NCI-H82 treated with DMSO at 0.1 percent for 48 hours (cell line): ENCODE measurements around the gene RAB28.
A peak's percentile ranks its signal among the peaks of the same experiment; 100 is the strongest.

Experiments
- DNase-seq: peaks from one replicate; lab custom pipeline; 2025; ENCODE audit not compliant: unreplicated experiment; lab: John Stamatoyannopoulos, UW

Gene RAB28

DNA sequence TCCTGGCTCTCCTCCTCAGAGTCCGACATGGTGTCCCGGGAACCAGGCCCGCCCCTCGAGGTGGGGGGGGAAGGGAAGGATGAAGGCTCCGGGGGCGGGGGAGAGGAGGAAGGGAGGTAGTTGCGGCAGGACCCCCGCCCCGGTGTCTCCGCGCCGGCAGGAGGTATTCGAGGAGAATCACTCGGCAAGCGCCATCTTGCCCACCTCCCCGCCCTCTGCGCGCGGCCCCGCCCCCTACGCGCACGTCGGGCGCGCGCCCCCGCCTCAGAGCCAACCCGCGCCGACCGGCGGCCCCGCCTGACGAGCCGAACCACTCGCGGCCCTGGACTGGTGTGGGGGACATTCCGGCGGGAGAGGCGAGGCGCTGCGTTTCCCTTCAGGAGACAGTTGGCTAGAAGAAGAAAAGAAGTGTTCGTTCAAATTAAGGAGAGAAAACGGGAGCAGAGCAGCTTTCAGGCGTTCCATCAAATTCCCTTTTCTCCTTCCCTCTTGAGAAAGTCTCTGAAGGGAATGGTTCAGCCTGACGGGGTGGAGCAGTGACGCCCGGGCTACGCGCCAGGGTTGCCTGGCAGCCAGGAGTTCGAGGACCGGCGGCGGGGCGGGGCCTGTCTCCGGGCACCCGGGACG, at the start of gene RAB28:
RAB28 (minus strand) TSS at position 219 of the 627 bp plus-strand sequence.
- DNase-seq: peak; percentile 72

DNA sequence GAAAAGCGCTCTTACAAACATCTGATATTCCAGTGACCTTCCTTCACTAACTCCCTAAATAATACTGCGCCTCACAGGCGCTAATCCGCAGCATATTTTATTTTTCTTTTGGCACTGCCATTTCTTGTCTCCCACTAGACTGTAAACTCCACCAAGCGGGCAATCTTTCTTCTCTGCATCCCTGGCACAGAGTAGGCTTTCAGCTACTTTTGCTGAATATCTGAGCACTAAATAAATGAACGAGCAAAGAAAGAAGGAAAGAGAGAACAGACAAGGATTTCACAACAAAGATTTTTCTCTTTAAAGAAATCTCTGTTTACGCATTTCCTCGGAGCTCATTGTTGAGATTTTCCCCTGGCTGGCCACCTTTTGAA, 47.5 kb upstream of the RAB28 start:
- no peak for DNase-seq

DNA sequence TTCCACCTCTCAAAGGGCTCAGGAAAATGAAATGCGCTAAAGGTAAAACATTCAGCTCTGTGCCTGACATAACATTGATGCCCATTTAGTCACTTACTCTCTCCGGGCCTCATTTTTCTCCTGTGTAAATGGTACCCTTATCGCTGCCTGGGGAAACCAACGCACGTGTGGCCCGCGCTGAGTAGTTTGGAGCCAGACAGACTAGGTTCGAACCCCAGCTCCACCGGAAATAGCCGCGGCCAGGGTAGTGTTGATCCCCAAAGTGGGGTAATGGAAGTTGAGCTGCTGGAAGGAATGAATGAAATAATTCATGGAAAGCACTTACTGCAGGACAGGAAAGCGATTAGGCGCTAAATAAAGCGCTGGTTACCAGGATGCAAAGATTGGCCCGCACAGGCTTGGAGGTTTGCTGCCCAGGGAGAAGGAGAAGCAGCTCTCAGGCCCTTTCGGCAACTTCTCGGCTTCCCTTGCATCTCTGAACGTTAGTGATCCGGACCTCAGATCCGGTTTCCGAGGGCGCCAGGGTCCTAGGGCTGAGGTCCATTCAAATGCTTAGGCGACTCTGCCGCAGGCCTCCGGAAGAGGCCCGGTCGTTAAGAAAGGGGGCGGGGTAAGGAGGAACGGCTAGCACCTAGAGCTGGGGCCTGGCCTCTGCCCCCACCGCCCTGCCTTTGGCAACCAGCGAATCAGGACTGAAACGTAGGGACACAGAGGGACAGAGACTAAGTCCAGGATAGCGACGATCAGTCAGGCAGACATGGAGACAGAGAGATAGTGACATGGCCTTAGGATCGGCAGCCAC, 46.9 kb upstream of the RAB28 start:
- no peak for DNase-seq

DNA sequence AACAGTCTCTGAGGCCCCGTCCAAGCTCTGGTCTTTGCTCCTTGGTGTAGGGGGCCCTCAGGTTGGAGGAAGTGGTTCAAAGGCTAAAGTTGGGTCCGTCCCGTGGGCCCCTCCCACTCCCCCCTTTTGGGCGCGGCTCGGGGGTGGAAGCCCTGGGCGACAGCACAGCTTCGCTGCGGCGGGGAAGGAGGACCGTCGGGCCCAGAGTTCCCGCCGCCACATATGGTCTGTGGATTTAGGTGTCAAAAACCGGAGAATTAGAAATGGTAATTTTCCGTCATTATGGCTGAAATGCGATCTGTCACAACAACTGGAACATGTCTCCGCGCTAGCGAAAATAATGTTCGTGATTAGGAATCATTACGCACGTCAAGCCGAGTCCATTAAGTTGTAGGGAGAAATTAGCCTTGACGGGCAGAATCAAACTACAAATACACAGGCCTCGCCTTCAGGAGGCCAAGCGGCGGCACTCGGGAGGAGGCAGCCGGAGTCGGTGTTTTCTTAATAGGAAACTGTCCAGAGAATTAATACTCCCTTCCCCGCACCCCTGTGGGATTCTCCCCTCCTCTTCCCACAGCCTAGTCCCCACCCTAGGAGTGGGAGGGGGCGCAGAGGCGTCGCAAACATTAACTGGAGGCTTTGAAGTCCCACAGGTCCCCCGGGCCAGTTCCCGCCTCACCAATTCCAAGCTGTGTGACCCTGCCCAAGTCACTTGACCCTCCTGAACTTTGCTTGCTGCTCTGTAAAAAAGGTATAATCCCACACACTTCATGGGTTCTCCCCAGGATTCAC, 45.2 kb upstream of the RAB28 start:
- DNase-seq: no peak

DNA sequence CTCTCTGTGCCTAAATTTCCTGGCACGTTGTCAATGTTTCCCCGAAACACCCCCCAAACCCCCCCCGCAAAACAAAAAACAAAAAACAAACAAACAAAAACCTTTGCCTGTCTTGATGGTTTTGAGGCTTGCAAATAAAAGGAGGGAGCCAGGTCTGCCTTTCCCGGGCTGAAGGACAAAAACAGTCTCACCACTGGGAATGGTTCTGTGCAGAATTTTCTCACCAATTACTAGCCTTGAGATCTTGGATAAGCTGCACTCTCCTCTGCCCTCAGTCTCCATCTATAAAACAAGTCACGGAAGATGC, 44.6 kb upstream of the RAB28 start:
- DNase-seq: no peak

DNA sequence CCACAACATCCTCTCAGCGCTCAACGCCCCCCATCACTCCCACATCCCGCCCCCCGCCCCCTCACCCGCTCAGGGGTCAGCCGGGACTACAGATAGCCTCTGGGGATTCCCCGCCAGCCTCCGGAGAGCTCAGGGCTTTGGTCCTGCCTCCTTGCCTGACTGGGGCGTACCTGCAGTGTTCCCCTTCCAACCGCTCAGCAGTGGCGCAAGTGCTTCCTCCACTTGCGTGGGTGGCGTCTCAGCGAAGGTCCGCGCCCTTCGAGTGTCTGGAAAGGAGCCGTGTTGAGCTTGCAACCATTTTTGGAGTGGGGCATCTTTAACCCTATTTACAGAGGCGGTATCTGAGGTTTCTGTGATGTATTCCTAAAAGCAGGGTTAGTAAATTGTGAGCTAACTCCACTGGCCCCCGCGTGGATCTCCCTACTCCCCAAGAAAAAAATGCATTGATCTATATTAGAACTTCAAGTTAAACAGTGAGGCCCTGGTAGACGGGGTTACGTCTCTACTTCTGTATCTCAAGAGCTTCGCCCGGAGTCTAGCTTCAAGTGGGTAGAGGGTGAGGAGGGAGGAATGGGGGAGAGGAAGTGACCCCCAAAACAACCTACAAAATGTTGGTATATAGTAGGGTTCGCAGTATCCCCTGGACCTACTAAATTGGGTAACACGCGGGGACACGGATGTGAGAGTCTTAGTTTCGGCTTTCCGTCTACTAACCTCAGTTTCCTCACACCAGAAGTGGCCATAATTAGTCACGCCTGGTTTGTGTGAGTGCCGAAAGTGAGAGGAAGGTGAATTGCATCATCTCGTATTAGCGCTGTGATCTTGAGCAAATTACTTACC, 44.1 kb upstream of the RAB28 start:
- DNase-seq: no peak

DNA sequence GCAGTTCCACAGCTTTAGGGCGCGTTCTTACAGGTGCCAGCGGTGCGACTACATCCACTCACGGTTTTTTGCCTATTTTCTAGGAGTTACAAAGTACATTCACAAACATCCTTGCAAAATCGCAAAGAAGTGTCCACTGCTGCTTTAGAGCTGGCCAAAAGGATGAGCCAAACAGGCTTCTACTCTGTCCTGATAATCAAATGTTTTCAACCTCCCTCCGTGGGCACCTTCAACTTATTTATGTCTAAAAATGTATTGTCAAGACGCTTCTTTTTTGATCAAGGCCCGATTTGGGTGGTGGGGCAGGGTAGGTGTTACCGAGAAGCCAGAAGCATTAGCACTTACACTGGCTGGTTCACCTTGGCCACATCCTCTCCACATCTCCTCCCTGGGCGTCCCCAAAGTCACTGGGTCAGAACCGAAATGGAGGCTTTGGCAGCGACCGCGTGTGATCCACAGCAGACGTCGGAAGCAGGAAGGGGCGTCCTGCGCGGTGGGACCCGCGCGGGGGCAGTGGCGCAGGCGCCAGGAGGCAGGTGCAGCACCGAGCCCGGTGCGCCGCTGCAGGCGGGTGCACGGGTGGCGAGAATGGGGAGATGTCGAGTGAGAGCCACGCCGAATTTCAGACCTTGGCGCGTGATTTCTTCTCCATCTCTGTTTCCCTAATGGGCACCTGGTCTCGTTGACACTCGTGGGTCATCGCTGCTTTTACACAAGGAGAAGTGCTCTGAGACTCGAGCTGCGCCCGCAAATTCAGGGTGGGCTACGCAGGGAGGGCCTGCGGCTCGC, 43.2 kb upstream of the RAB28 start:
- DNase-seq: no peak

DNA sequence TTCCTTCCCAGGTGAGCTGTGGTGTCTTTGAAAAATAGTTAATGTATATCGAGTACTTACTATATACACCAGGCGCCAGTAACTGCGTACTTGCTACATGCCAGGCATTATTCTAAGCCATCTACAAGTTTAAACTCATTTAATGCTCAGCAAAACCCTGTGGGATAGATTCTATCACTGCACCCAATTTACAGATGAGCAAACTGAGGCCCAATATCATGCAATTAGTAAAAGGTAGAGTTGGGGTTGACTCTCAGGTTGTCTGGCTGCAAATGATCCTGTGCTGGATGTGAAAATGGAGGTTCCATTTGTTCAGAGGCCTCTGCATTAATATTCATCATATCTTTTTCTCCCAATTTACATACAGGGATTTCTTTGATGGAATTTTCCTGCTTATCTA, 42.5 kb upstream of the RAB28 start:
- DNase-seq: no peak

DNA sequence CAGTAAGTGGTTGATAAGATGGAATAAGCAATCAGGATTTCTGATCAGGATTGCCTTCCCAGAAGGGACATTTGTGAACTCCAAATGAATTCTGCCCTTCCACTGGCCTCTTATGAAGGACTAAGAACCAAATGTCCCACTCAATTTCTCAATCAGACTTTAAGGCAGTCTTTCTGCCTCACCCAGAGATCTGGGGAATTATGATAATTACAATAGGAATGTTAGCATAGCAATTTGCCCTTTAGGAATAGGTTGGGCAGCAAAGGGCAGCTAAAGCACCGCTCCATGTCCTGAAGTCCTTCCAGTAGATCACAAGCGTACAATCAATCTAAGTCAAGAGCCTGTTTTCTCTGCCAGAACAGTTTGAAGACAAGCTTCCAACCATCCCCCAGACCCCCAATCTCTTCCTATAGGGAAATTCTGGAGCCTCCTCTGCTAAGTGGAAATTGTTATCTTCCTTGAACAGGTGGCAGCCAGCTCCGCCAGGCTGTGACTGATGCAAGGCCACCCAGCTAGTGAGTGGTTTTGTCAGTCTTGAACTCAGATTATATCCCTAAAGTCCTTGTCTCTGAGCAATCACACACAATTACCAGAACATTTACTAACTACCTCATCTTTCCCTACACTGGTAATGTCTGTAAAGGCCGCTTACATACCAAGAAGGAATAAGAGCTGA, 41.6 kb upstream of the RAB28 start:
- DNase-seq: no peak

DNA sequence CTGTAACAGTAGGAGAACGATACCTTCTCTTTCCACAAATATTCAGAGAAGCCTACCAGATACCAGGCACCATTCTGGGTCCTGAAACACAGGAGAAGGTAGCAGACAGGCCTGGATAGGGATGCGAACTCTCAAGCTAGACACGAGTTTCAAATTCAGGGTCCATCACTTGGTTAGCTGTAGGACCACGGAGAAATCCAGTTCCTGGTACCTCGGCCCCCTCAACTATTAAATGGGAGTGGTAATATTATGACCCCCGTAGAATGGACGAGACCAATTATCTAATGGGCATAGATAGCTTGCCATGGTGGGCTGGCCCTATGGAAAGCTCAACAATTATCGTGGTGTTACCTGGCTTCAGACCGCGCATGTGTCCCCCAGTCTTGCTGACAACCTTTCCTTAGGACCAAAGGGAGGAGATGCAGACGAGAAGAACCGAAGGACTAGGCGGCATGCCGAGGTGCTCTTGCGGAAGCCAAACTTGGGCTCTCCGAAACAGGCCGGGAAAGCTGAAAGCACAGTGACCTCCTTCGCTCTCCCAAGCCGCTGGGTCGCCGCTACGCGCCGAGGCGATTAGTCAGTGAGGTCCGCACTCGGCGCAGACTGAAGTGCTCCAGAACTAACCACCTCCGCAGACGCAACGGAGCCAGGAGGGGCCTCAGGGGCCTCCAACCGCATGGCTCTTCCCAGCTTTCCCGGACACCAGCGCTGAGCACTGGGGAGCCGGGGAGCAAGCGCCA, 40.5 kb upstream of the RAB28 start:
- DNase-seq: no peak

DNA sequence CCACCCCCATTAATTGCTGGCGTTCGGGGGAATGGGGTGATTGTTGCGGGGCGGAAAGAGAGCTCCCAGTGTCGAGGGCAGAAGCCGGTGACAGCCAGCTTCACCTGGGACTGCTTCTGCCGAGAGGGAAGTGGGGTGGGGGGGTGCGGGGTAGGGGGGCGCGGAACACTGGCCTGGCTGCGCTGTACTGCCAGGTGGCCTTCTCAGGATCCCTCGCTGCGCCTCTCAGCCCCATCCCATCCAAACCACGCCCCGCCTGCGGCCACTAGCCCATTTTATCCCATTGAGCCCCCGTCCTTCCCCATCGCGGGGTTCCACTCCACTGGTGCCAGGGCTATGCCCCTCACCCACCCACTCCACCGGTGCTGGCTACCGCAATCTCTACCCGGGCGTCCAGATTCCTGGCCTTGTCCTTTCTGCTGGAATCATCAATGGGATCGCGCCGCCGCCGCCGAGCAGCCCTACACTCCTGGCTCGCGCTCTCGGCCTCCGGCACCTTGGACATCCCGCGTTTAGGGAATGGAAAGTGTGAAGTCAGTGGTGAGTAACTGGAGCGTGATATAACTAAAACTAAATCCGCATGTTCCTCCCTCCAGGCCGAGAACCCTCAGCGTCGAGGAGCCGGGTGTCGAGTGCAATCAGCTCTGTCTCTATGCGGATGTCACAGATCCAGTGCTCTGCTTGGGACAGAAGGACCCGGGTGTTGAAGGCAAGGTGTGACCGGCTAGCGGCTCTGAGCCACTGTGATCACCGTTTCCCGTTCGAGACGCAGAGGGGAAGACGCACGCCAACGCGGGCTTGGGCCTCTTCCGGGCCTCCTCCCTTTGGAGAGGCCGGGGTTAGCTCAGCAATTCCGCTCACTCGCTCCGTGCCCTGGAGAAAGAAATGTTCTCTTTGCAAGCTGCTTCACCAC, 39.7 kb upstream of the RAB28 start:
- DNase-seq: no peak

DNA sequence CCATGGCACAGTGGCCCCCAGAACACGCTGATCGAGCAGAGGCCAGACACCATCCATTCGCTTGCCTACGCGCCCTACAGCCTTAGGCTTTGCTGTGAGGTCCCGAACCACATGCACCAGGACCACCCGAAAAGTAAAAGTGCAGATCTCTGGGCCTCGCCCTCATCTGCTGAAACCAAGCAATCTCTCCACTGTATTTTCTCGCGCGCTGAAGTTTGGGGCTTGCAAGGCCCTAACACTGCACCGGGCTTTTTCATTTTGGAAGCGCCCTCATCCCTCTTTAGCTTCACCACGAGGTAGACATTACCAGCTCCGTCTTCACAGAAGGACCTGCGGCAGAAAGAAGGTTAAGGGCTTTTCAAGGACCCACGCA, 39.0 kb upstream of the RAB28 start:
- no peak for DNase-seq

DNA sequence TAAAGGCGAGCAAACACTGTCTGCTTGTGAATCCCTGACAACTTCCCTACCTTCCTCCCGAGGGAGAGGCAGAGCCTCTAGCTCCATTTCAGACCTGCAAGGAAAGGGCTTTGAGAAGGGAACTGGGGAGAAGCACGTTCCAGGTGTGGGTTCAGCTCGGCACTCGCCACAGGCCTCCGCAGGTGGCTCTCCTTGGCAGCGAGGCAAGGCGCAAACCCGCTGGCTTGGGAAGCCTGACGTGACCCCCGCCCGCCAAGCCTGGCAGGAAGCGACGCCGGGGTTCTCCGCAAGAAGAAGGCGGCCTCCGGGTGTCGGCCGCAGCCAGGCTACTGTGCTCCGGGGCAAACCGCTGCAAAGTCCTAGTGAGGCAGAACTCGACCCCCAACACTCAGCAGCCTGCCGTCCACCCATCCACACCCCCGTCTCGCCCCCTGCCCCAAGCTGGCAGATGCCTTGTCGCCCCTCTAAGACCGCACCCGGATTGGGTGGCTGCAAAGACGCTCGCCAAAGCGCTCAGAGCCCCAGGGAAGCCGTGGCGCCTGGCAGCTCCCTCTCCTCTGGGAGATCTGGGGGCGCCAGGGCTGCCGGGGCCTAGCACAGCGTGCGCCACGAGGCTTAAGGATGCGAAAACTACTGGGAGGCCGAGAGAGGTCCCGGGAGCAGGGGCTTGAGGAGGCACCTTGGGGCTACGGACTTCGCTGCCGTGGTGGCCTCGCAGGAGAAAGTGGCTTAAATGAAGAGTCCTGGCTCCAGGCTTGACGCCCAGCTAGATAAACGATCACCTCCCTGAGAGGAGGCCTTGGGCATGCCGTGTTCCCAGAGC, 38.4 kb upstream of the RAB28 start:
- no peak for DNase-seq

DNA sequence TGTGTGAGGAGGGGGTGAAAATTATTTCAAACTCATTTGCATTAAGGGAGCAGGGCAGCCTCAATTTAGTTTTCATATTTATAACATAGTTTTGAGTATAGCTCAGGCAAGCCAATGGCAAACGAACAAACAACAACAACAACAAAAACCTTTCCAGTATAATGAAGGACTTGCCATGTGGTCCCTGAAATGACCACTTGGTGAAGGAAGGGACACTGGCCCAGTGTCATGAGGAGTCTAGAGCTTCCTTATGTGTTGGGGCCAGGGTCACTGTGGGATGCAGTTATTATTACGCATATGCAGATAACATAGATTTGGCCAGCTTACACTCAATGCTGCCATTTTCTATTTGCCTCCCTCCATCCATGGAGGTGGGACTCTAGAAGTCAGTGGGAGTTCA, 36.9 kb upstream of the RAB28 start:
- DNase-seq: no peak

DNA sequence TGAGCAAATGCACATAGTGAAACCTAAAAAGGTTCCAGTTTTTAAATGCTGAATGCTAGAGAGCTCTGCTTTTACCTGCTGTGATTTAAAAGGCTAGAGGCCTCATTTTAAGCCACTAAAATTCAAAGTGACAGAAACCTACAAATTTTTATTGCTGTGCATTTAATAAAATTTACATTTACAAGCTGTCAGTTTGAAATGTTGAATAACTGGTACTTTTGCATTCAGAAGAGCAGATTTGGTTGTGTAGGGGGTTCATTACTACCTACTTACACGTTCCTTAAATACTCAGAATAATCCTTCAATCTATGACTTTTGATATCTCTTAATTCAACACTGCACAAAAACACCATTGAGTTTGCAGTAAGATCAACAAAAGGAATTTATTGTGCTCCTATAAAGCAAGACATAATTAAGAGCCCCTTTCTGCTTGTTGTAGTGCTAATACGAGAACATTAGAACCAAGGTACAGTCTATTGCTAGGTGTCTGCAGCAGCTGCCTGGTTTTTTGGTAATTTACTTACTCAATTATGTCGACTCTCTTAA, 32.2 kb upstream of the RAB28 start:
- no peak for DNase-seq

DNA sequence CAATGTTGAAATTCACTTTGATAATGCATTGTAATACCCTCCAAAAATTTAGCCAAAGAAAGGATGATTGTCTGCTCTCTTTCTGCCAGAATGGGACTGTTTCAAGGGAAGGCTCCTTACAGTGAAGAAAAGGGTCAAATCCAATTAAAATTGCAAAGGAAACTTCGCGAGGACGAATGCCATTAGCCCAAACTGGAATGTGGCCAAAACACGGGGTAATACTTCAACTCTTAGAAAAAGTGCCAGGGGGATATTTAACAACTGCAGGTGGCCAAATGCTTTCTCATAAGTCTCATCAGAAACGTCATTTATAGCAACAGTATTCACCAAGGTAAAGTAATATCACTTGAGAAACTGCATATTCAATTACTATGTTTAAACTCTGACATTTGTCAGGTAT, 31.1 kb upstream of the RAB28 start:
- DNase-seq: no peak

DNA sequence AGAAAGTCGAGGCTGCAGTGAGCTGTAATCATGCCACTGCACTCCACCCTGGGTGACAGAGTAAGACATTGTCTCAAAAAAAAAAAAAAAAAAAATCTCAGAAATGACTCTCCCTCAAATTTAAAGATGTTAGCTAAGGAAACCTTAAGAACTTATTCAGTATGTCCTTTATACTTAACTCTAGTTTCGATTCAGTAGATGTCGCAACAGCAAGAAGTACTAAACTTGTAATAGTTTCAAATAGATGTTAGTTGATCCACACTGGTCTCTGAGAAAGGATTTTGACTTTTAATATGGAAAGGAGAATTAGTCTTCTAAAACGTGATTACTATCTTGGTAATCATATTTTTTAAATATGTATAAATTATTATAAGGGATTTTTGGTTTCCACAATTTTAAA, 30.6 kb upstream of the RAB28 start:
- DNase-seq: no peak
